HG03520 (cell line): Measurements from ENCODE around the gene KCNE5.
"Not testable (repeated sequence)": the region's sequence is repeated elsewhere in the genome, so short reads cannot be mapped to it uniquely, and the experiment has no call there.

Experiments
- ATAC-seq: cut with Tn5 transposase; IDR thresholded peaks from one replicate; pipeline ENCODE4 v1.9.1; 2021; ENCODE audit warnings: mild to moderate bottlenecking, moderate library complexity; ENCODE audit not compliant: unreplicated experiment

KCNE5 gene

GRCh38 chrX:109624641-109625616, at the start of gene KCNE5:
KCNE5 (minus strand) TSS chrX:109625172; CDS start chrX:109625020, 152 bp downstream.
- ATAC-seq: no peak

- ATAC-seq: no peak
Observed at GRCh38 chrX:109672239-109672638, 47.3 kb upstream of the KCNE5 start.

GRCh38 chrX:109671170-109671569, 46.2 kb upstream of the KCNE5 start:
- ATAC-seq: not testable (repeated sequence)

- no peak for ATAC-seq
Observed at GRCh38 chrX:109667986-109668385, 43.0 kb upstream of the KCNE5 start.

GRCh38 chrX:109660435-109661143, 35.6 kb upstream of the KCNE5 start:
- ATAC-seq: no peak

- ATAC-seq: no peak
Observed at GRCh38 chrX:109658391-109658790, 33.4 kb upstream of the KCNE5 start.

- ATAC-seq: not testable (repeated sequence)
Observed at GRCh38 chrX:109657364-109657763, 32.4 kb upstream of the KCNE5 start.

GRCh38 chrX:109656774-109657173, 31.8 kb upstream of the KCNE5 start:
- ATAC-seq: no peak

- no peak for ATAC-seq
Observed at GRCh38 chrX:109655502-109656201, 30.7 kb upstream of the KCNE5 start.

GRCh38 chrX:109654516-109655109, 29.6 kb upstream of the KCNE5 start:
- ATAC-seq: no peak

GRCh38 chrX:109644671-109645070, 19.7 kb upstream of the KCNE5 start:
- ATAC-seq: not testable (repeated sequence)

GRCh38 chrX:109643687-109644086, 18.7 kb upstream of the KCNE5 start:
- no peak for ATAC-seq

GRCh38 chrX:109638158-109638557, 13.2 kb upstream of the KCNE5 start:
- ATAC-seq: no peak

- ATAC-seq: not testable (repeated sequence)
Observed at GRCh38 chrX:109637477-109637876, 12.5 kb upstream of the KCNE5 start.

- no peak for ATAC-seq
Observed at GRCh38 chrX:109635146-109635545, 10.2 kb upstream of the KCNE5 start.

- ATAC-seq: no peak
Observed at GRCh38 chrX:109632906-109633504, 8.0 kb upstream of the KCNE5 start.

- no peak for ATAC-seq
Observed at GRCh38 chrX:109629310-109629709, 4.3 kb upstream of the KCNE5 start.

- ATAC-seq: no peak
Observed at GRCh38 chrX:109626637-109627036, 1.7 kb upstream of the KCNE5 start.

GRCh38 chrX:109623997-109624396, 975 bp downstream of the KCNE5 start:
- no peak for ATAC-seq

- no peak for ATAC-seq
Observed at GRCh38 chrX:109622270-109622669, 2.7 kb downstream of the KCNE5 start.
